K562 (cell line): ENCODE measurements around the gene PLA2G4A.

Experiments
- HDAC1 ChIP-seq, 2 experiments: fragments of 450-650 bp; IDR thresholded peaks; 2 replicates each; pipeline ENCODE4 v1.6.1; 2016 to 2017; ENCODE audit warnings: inconsistent platforms in 1 of 2, mild to moderate bottlenecking in 1 of 2, moderate library complexity in 1 of 2
- HLTF ChIP-seq: fragments of 450-650 bp; IDR thresholded peaks from 2 replicates; pipeline ENCODE4 v1.6.1; 2016
- POLR2A ChIP-seq: fragments of 450-650 bp; conservative IDR thresholded peaks from 2 replicates; pipeline ENCODE4 v1.6.1; 2016
- RB1 ChIP-seq: fragments of 450-650 bp; IDR thresholded peaks from 2 replicates; pipeline ENCODE4 v1.6.1; 2017; ENCODE audit warnings: low read depth, mild to moderate bottlenecking
- SLC30A9 ChIP-seq: fragments of 250-450 bp; sonication (Bioruptor Pico); IDR thresholded peaks from 2 replicates; pipeline ENCODE4 v1.8.0; 2022; ENCODE audit warnings: mild to moderate bottlenecking, moderate library complexity
- ZNF561 ChIP-seq: fragments of 450-650 bp; formaldehyde crosslinking; conservative IDR thresholded peaks from 2 replicates; pipeline ENCODE4 v1.4.0; 2020; ENCODE audit warnings: mild to moderate bottlenecking, moderate library complexity
- TF ChIP-seq, protein P1 (sequence below), 2 experiments: fragments of 450-650 bp; formaldehyde crosslinking in 1 of 2; IDR thresholded peaks; 2 replicates each; pipeline versions ENCODE4 v1.4.0 to v1.6.1; 2014 to 2020; ENCODE audit warnings: mild to moderate bottlenecking in 2 of 2, borderline replicate concordance in 1 of 2, low read depth in 1 of 2
- TF ChIP-seq, protein P2 (sequence below), 3 experiments: IDR thresholded peaks in 2 of 3; conservative IDR thresholded peaks in 1 of 3; 2 replicates each; pipeline ENCODE4 v1.5.1; 2011 to 2012; ENCODE audit warnings: low read length in 3 of 3, mild to moderate bottlenecking in 3 of 3, control low read depth in 2 of 3, improper control_type of control experiment in 1 of 3, inconsistent platforms in 1 of 3, low read depth in 1 of 3, mixed read lengths in 1 of 3, moderate library complexity in 1 of 3; ENCODE audit not compliant: insufficient read depth in 2 of 3
- TF ChIP-seq, protein P3 (sequence below): sonication (generic); IDR thresholded peaks from 2 replicates; pipeline ENCODE4 v1.6.1; 2016
- TF ChIP-seq, protein P4 (sequence below): fragments of 450-650 bp; IDR thresholded peaks from 2 replicates; pipeline ENCODE4 v1.6.1; 2018; ENCODE audit not compliant: partially characterized antibody

DNA sequence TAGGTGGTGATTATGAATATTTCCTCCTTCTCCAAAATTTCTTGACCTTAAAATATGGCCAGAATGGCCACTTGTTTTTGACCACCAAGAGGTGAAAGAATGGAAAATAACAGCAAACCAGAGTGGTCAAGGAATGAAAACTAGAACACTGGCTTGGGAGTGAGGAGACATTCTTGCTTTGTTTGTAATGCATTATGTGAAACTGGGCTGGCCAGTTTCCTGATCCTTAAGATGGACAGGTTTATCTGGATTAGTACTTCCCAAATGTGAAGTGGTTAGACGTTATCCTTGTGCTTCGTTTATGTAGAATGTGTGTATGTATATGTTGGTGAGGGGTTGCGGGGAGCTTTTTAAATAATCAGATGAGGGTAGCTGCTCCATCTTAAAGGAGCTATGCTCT, 12.8 kb downstream of the PLA2G4A start:
- TF ChIP-seq, protein P1, sequence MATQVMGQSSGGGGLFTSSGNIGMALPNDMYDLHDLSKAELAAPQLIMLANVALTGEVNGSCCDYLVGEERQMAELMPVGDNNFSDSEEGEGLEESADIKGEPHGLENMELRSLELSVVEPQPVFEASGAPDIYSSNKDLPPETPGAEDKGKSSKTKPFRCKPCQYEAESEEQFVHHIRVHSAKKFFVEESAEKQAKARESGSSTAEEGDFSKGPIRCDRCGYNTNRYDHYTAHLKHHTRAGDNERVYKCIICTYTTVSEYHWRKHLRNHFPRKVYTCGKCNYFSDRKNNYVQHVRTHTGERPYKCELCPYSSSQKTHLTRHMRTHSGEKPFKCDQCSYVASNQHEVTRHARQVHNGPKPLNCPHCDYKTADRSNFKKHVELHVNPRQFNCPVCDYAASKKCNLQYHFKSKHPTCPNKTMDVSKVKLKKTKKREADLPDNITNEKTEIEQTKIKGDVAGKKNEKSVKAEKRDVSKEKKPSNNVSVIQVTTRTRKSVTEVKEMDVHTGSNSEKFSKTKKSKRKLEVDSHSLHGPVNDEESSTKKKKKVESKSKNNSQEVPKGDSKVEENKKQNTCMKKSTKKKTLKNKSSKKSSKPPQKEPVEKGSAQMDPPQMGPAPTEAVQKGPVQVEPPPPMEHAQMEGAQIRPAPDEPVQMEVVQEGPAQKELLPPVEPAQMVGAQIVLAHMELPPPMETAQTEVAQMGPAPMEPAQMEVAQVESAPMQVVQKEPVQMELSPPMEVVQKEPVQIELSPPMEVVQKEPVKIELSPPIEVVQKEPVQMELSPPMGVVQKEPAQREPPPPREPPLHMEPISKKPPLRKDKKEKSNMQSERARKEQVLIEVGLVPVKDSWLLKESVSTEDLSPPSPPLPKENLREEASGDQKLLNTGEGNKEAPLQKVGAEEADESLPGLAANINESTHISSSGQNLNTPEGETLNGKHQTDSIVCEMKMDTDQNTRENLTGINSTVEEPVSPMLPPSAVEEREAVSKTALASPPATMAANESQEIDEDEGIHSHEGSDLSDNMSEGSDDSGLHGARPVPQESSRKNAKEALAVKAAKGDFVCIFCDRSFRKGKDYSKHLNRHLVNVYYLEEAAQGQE (IDR thresholded peaks at IDR 0.05; ENCODE audit: borderline replicate concordance): no peak
- TF ChIP-seq, protein P1 (CRISPR knock-in tag; IDR thresholded peaks at IDR 0.05; ENCODE audit: low read depth): no peak
- no peak for TF ChIP-seq HLTF
- TF ChIP-seq, protein P2, sequence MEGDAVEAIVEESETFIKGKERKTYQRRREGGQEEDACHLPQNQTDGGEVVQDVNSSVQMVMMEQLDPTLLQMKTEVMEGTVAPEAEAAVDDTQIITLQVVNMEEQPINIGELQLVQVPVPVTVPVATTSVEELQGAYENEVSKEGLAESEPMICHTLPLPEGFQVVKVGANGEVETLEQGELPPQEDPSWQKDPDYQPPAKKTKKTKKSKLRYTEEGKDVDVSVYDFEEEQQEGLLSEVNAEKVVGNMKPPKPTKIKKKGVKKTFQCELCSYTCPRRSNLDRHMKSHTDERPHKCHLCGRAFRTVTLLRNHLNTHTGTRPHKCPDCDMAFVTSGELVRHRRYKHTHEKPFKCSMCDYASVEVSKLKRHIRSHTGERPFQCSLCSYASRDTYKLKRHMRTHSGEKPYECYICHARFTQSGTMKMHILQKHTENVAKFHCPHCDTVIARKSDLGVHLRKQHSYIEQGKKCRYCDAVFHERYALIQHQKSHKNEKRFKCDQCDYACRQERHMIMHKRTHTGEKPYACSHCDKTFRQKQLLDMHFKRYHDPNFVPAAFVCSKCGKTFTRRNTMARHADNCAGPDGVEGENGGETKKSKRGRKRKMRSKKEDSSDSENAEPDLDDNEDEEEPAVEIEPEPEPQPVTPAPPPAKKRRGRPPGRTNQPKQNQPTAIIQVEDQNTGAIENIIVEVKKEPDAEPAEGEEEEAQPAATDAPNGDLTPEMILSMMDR (IDR thresholded peaks at IDR 0.05 in 2 of 3, conservative IDR thresholded peaks at IDR 0.05 in 1 of 3; ENCODE audit: insufficient read depth in 2 of 3, low read depth in 1 of 3, low read length in 3 of 3): no peak
- no peak for TF ChIP-seq SLC30A9 (CRISPR knock-in tag)
- TF ChIP-seq RB1: no peak
- TF ChIP-seq POLR2A: no peak
- TF ChIP-seq ZNF561 (CRISPR knock-in tag): no peak
- TF ChIP-seq, protein P3, sequence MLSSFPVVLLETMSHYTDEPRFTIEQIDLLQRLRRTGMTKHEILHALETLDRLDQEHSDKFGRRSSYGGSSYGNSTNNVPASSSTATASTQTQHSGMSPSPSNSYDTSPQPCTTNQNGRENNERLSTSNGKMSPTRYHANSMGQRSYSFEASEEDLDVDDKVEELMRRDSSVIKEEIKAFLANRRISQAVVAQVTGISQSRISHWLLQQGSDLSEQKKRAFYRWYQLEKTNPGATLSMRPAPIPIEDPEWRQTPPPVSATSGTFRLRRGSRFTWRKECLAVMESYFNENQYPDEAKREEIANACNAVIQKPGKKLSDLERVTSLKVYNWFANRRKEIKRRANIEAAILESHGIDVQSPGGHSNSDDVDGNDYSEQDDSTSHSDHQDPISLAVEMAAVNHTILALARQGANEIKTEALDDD: no peak
- TF ChIP-seq HDAC1 (IDR thresholded peaks at IDR 0.05): no peak
- TF ChIP-seq, protein P4, sequence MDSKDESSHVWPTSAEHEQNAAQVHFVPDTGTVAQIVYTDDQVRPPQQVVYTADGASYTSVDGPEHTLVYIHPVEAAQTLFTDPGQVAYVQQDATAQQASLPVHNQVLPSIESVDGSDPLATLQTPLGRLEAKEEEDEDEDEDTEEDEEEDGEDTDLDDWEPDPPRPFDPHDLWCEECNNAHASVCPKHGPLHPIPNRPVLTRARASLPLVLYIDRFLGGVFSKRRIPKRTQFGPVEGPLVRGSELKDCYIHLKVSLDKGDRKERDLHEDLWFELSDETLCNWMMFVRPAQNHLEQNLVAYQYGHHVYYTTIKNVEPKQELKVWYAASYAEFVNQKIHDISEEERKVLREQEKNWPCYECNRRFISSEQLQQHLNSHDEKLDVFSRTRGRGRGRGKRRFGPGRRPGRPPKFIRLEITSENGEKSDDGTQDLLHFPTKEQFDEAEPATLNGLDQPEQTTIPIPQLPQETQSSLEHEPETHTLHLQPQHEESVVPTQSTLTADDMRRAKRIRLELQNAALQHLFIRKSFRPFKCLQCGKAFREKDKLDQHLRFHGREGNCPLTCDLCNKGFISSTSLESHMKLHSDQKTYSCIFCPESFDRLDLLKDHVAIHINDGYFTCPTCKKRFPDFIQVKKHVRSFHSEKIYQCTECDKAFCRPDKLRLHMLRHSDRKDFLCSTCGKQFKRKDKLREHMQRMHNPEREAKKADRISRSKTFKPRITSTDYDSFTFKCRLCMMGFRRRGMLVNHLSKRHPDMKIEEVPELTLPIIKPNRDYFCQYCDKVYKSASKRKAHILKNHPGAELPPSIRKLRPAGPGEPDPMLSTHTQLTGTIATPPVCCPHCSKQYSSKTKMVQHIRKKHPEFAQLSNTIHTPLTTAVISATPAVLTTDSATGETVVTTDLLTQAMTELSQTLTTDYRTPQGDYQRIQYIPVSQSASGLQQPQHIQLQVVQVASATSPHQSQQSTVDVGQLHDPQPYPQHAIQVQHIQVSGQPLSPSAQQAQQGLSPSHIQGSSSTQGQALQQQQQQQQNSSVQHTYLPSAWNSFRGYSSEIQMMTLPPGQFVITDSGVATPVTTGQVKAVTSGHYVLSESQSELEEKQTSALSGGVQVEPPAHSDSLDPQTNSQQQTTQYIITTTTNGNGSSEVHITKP: no peak
